Common myeloid progenitor, CD34-positive (primary cell): ENCODE data around the gene CCNI2.
A peak's percentile ranks its signal among the peaks of the same experiment; 100 is the strongest.

Experiments used
- CTCF ChIA-PET: fragments of 350-600 bp; sonication (Branson Sonifier 250); formaldehyde crosslinking; loops from one replicate; lab custom pipeline; 2021; ENCODE audit warnings: antibody characterized with exemption; lab: Charles Lee
- POLR2A ChIA-PET: fragments of 350-600 bp; sonication (Branson Sonifier 250); formaldehyde crosslinking; loops from one replicate; lab custom pipeline; 2021; ENCODE audit warnings: antibody characterized with exemption; lab: Charles Lee
- DNase-seq, 3 donors: peaks; one replicate each; pipeline versions ENCODE4 v3.0.0 to v3.0.0-alpha.2; 2013
- H3K27ac ChIP-seq, 2 experiments: 1 replicate in 1 of 2; 2 replicates in 1 of 2; pipeline ENCODE4 v1.7.0; 2013; ENCODE audit warnings: inconsistent platforms in 2 of 2, low read length in 2 of 2, mild to moderate bottlenecking in 2 of 2, low read depth in 1 of 2, moderate library complexity in 1 of 2; ENCODE audit not compliant: severe bottlenecking in 2 of 2, insufficient read depth in 1 of 2, poor library complexity in 1 of 2
- H3K27me3 ChIP-seq, 5 experiments: replicated peaks in 2 of 5; 1 replicate in 3 of 5; 2 replicates in 2 of 5; pipeline versions ENCODE4 v1.6.1 to v1.7.0; 2013; ENCODE audit warnings: low read length in 4 of 5, mild to moderate bottlenecking in 2 of 5, moderate library complexity in 2 of 5, inconsistent platforms in 1 of 5; ENCODE audit not compliant: insufficient read depth in 5 of 5, control insufficient read depth in 4 of 5
- H3K36me3 ChIP-seq, 4 experiments: 1 replicate in 2 of 4; 2 replicates in 2 of 4; pipeline versions ENCODE4 v1.6.1 to v1.7.0; 2013; ENCODE audit warnings: low read length in 3 of 4, control low read depth in 1 of 4, mild to moderate bottlenecking in 1 of 4; ENCODE audit not compliant: control insufficient read depth in 4 of 4, insufficient read depth in 4 of 4
- H3K4me1 ChIP-seq, 4 experiments: 1 replicate in 3 of 4; 2 replicates in 1 of 4; pipeline versions ENCODE4 v1.6.1 to v1.7.1; 2013; ENCODE audit warnings: low read length in 3 of 4, mild to moderate bottlenecking in 3 of 4, control low read depth in 1 of 4, inconsistent platforms in 1 of 4, moderate library complexity in 1 of 4; ENCODE audit not compliant: control insufficient read depth in 4 of 4, insufficient read depth in 4 of 4; ENCODE audit errors: control extremely low read depth in 1 of 4
- H3K4me3 ChIP-seq, 7 experiments: 1 replicate in 4 of 7; 2 replicates in 3 of 7; pipeline versions ENCODE4 v1.5.1 to v1.7.0; 2013; ENCODE audit warnings: mild to moderate bottlenecking in 7 of 7, low read length in 6 of 7, moderate library complexity in 6 of 7, inconsistent platforms in 2 of 7, low read depth in 2 of 7, control low read depth in 1 of 7; ENCODE audit not compliant: insufficient read depth in 4 of 7, control insufficient read depth in 1 of 7; ENCODE audit errors: extremely low read depth in 1 of 7
- H3K9me3 ChIP-seq, 5 experiments: 1 replicate in 4 of 5; 2 replicates in 1 of 5; pipeline versions ENCODE4 v1.6.1 to v1.7.1; 2013; ENCODE audit warnings: low read length in 4 of 5, mild to moderate bottlenecking in 2 of 5, inconsistent platforms in 1 of 5, low read depth in 1 of 5, moderate library complexity in 1 of 5; ENCODE audit not compliant: control insufficient read depth in 4 of 5, insufficient read depth in 2 of 5; ENCODE audit errors: control extremely low read depth in 1 of 5
- WGBS: methylation state at CpG from one replicate; pipeline ENCODE4 v1.1.5; 2013; ENCODE audit not compliant: insufficient coverage; 5-methylcytosine and 5-hydroxymethylcytosine counted together

The CCNI2 gene

DNA sequence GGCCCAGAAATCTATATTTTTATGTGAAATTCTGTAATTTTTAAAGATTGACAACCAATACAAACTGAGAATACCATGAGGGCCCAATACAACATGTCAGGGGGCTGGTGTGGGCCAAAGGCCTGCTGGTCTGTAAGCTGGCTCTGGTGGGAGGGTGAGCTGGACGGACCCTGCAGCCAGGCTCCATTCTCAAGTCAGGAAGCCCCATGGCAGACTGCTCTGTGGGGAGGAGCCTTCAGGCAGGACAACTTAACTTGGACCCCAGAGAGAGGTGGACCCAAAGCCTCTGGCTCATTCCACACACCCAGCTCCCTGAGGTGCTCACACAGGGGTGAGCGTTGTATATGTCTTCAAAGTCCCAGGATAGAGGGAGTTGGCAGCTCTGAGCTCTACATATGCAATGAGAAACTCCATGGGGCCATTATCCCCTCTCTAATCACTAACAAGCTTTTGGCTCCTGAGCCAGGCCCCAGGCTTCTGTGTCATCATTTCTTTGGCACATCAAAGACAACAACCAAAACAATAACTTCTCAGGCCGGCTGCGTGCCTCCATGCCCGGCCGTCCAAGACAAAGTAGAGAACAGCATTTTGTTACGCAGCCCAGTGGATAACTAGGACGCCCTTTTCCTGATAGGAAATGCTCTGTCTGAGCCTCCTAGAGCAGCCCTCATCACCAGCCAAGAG lies 23.4 kb downstream of the CCNI2 start:
- no peak overlapping the region for H3K4me3 ChIP-seq
- no peak overlapping the region for H3K27ac ChIP-seq
- no peaks in the 10 kb centered on the region for H3K36me3 ChIP-seq
- peaks cover 0 to 6% (median 3%) of the 10 kb centered on the region in 4 experiments for H3K4me1 ChIP-seq
- CTCF ChIA-PET = interaction anchor here (0.6 to 1.5 kb wide), 4 partner anchors 9 to 302 kb away, joined by 3 to 4 read pairs (median 4); no protein-coding TSS in a partner anchor
- POLR2A ChIA-PET = no interaction called here
- 98% methylated on average over 8 of the region's 8 CpGs for WGBS
- peaks cover 0 to 20% (median 13%) of the 10 kb centered on the region in 5 experiments for H3K27me3 ChIP-seq
- DNase-seq = no peak
- no peaks in the 10 kb centered on the region for H3K9me3 ChIP-seq

DNA sequence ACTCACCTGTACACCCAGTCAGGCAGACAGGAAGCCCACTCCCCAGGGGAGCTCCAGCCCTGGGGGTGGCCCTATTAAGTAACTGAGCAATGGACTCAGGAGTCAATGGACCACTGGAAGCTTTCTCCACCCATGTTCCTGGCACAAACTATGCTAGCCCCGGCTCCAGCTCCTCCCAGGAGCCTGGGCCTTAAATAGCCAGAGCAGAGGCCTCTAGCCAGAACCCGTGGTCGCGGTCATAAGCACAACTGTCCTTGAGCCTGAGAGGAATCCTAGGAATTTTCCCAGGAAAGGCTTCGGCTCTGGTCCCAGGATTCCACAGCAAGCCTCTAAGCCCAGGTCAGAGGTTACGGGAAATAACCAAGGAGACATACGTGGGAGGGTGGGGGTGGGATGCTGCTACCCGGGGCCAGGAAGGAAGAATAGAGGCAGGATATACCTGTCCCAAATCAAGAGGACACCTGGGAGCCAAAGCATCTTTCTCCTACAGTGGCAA lies 24.3 kb downstream of the CCNI2 start:
- CTCF ChIA-PET = interaction anchor here (1.3 to 1.5 kb wide), 2 partner anchors 17 to 26 kb away, joined by 4 read pairs; no protein-coding TSS in a partner anchor
- WGBS = 97% methylated on average over 8 of the region's 8 CpGs
- H3K4me1 ChIP-seq = peaks cover 0 to 13% (median 6%) of the 10 kb centered on the region in 4 experiments

DNA sequence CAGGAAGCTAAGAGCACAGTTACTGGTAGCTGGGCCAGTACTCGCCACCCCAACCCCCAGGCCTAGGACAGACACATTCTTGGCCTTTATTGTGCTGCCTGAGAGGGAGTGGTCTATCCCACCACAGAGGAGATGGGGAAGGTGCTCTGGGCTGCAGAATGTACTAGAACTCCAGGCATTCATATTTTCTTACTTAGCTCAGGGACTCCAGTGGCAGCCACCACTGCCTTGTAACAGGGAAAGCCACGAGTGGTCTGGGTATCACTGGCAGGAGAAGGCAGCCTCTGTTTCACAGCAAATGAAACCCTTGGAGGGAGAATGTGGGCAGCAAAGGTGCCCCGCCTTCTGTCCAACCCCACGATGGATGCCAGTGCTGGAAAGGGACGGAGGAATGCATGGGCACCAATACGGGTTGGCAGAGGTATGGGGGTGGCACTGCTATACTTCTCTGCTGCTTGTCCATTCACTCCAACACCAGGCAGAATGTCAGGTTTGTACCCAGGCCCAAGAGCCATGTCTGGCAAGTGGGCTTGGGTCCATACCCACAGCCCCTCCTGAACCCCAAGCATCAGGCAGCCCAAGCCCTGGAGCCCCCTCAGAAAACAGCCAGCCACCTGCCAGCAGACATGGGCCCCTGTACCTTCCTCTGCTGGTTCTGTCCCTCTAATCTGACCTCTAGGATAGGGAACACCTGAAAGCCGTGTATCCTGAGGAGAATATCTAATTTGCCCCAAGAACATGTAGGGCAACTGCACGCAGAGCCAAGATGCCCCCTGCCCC lies 25.3 kb downstream of the CCNI2 start:
- DNase-seq = no peak
- no peak overlapping the region for H3K4me3 ChIP-seq
- 100% methylated on average over 6 of the region's 8 CpGs for WGBS
- H3K27me3 ChIP-seq = peaks cover 0 to 31% (median 25%) of the 10 kb centered on the region in 5 experiments
- no peak overlapping the region for H3K27ac ChIP-seq
- no peaks in the 10 kb centered on the region for H3K36me3 ChIP-seq
- POLR2A ChIA-PET = interaction anchor here (0.6 kb wide), 1 partner anchor 35 kb away, joined by 3 read pairs; the partner anchor contains the start of gene KIF3A
- no peaks in the 10 kb centered on the region for H3K9me3 ChIP-seq
- H3K4me1 ChIP-seq = peaks cover 0 to 19% (median 12%) of the 10 kb centered on the region in 4 experiments
- CTCF ChIA-PET = interaction anchor here (1.0 to 3.2 kb wide), 5 partner anchors 7 to 25 kb away, joined by 3 to 10 read pairs (median 4); no protein-coding TSS in a partner anchor

More for the DNA sequence above, 24.3 kb downstream of the CCNI2 start:
- Histone ChIP-seq H3K4me3 (no peak overlapping the region), H3K27me3 (peaks cover 0 to 25% (median 23%) of the 10 kb centered on the region in 5 experiments), H3K9me3 (no peaks in the 10 kb centered on the region), H3K27ac (no peak overlapping the region), H3K36me3 (no peaks in the 10 kb centered on the region)
- POLR2A ChIA-PET = no interaction called here
- no peak for DNase-seq

DNA sequence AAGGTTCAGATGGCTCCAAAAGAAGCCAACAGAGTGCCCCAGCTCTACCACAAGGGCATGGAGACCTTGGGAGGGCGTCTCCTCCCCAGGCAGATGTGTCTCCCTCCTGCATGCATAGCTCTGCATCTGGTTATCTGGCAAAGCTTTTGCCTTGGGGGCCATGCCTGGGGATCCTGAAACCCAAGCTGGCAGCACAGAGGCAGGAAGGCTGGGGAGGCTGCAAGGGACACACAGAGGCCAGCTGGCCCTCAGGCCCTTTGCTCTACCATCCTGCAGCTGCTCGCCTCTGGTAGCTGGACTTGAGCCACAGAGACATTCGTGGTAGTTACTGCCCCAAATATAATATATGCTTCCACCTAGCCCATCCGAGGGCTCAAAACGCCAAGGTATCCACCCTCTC lies 25.9 kb downstream of the CCNI2 start:
- Histone ChIP-seq H3K4me3 (no peak overlapping the region), H3K27me3 (peaks cover 0 to 38% (median 28%) of the 10 kb centered on the region in 5 experiments), H3K27ac (no peak overlapping the region), H3K36me3 (no peaks in the 10 kb centered on the region), H3K9me3 (no peaks in the 10 kb centered on the region), H3K4me1 (peaks cover 0 to 18% (median 14%) of the 10 kb centered on the region in 4 experiments)
- ChIA-PET POLR2A (interaction anchor here (0.6 kb wide), 1 partner anchor 36 kb away, joined by 3 read pairs; the partner anchor contains the start of gene KIF3A), CTCF (interaction anchor here (0.9 to 3.2 kb wide), 6 partner anchors 8 to 44 kb away, joined by 3 to 10 read pairs (median 4); no protein-coding TSS in a partner anchor)
- 100% methylated on average over 4 of the region's 5 CpGs for WGBS
- no peak for DNase-seq

DNA sequence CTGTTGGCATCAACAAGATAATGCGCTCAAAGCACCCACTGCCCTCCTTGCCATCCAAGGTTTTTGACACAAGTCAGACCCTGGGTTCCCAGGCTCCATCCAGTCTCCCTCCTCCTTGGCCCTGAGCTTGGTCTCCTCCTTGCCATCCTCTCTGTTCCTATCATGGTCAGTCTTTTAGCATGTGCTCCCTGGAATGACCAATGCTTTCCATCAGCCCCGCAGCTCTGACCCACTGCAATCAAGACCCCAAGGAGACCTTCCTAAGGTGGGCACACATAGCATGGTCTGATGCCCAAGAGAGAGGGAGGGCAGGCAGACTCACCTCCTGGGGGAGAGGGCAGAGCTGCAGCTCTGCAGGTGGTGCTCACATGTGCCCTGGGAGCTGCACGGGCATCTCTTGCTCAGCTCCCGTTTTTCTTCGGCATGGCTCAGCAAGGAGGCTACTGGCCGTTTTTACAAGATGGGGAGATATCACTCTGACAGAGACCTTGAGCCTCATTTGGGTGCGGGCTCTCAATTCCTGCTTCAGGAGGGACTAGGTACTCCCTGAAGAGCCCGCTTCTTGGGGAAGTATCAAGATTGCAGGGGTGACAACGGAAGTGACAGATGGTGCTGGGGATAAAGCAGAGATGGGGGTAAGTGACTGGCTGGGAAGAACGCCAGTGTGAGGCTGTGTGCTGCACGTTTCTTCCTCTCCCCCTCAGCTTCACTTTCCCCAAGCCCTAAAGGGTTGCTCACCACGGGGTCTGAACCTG lies 26.6 kb downstream of the CCNI2 start:
- ChIA-PET POLR2A (no interaction called here), CTCF (interaction anchor here (0.9 to 3.2 kb wide), 6 partner anchors 9 to 44 kb away, joined by 3 to 10 read pairs (median 4); no protein-coding TSS in a partner anchor)
- no peak overlapping the region for H3K27ac ChIP-seq
- peak in 2 of 3 donors; percentile 38 to 63 for DNase-seq
- no peaks in the 10 kb centered on the region for H3K9me3 ChIP-seq
- H3K4me1 ChIP-seq = peaks cover 0 to 18% (median 14%) of the 10 kb centered on the region in 4 experiments
- no peak overlapping the region for H3K4me3 ChIP-seq
- WGBS = 77% methylated on average over 8 of the region's 12 CpGs
- H3K36me3 ChIP-seq = no peaks in the 10 kb centered on the region
- H3K27me3 ChIP-seq = peaks cover 0 to 44% (median 33%) of the 10 kb centered on the region in 5 experiments

DNA sequence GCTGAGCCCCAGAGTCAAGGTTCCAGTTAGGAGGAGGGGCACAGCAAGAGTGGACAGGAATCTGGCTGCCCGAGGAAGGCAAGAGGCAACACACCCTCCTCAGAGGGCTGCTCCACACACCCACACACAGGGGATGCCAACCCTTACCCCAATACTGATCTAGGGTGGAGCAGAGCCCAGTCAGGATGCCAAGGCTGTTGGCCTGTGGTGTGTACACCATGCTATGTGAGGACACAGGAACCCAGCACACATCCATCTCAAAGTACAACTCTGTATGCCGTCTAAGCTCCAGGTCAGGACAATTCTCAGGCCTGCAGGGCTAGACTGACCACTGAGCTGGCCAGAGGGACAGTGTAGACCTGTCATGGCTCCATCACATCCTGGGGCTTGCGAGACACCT lies 27.2 kb downstream of the CCNI2 start:
- no peak for DNase-seq
- ChIA-PET CTCF (interaction anchor here (0.9 to 3.2 kb wide), 6 partner anchors 9 to 37 kb away, joined by 3 to 10 read pairs (median 4); no protein-coding TSS in a partner anchor), POLR2A (no interaction called here)
- no peak overlapping the region for H3K4me3 ChIP-seq
- no peak overlapping the region for H3K27ac ChIP-seq
- H3K4me1 ChIP-seq = peaks cover 0 to 18% (median 14%) of the 10 kb centered on the region in 4 experiments
- no peaks in the 10 kb centered on the region for H3K9me3 ChIP-seq
- no peaks in the 10 kb centered on the region for H3K36me3 ChIP-seq
- H3K27me3 ChIP-seq = peaks cover 0 to 51% (median 39%) of the 10 kb centered on the region in 5 experiments
- WGBS = 100% methylated on average over 1 of the region's 3 CpGs
